NT2/D1 (cell line): ENCODE measurements around the gene CD28.

Experiments
- DNase-seq: peaks from one replicate; pipeline ENCODE4 v3.0.0-alpha.2; 2011; ENCODE audit warnings: low read depth, low spot score
- H3K27me3 ChIP-seq: 2 replicates; pipeline ENCODE4 v1.6.0; 2011; ENCODE audit warnings: mild to moderate bottlenecking; ENCODE audit not compliant: insufficient read length, insufficient read depth
- H3K36me3 ChIP-seq: 2 replicates; pipeline ENCODE4 v1.6.1; 2011; ENCODE audit warnings: mild to moderate bottlenecking, low read length, mixed read lengths; ENCODE audit not compliant: insufficient read depth, insufficient read length
- H3K4me1 ChIP-seq: 2 replicates; pipeline ENCODE4 v1.5.1; 2011; ENCODE audit not compliant: insufficient read depth, insufficient read length
- H3K4me3 ChIP-seq: 2 replicates; pipeline ENCODE4 v1.5.1; 2011; ENCODE audit warnings: low read depth; ENCODE audit not compliant: insufficient read length
- H3K9ac ChIP-seq: 2 replicates; pipeline ENCODE4 v1.6.0; 2011; ENCODE audit warnings: low read depth; ENCODE audit not compliant: insufficient read length
- H3K9me3 ChIP-seq: 2 replicates; pipeline ENCODE4 v1.5.1; 2011; ENCODE audit warnings: mild to moderate bottlenecking, low read length; ENCODE audit not compliant: insufficient read depth
- SUZ12 ChIP-seq: IDR thresholded peaks from 2 replicates; pipeline ENCODE4 v1.6.1; 2011; ENCODE audit not compliant: insufficient read length, insufficient read depth; ENCODE audit errors: extremely low read depth
- YY1 ChIP-seq: IDR thresholded peaks from 2 replicates; pipeline ENCODE4 v1.6.1; 2011; ENCODE audit not compliant: insufficient read length, insufficient read depth
- ZNF274 ChIP-seq: IDR thresholded peaks from 2 replicates; pipeline ENCODE4 v1.6.1; 2011; ENCODE audit warnings: mild to moderate bottlenecking, low read depth, low read length

The CD28 gene

GRCh38 chr2:203687165-203687564, 19.3 kb upstream of the CD28 start:
- no peak for TF ChIP-seq SUZ12
- no peak for TF ChIP-seq YY1
- TF ChIP-seq ZNF274: no peak
- Histone ChIP-seq H3K36me3 (no peaks in the 10 kb centered on the region), H3K4me1 (no peaks in the 10 kb centered on the region), H3K4me3 (no peak overlapping the region), H3K27me3 (no peaks in the 10 kb centered on the region), H3K9ac (no peak overlapping the region), H3K9me3 (no peaks in the 10 kb centered on the region)
- no peak for DNase-seq

DNA sequence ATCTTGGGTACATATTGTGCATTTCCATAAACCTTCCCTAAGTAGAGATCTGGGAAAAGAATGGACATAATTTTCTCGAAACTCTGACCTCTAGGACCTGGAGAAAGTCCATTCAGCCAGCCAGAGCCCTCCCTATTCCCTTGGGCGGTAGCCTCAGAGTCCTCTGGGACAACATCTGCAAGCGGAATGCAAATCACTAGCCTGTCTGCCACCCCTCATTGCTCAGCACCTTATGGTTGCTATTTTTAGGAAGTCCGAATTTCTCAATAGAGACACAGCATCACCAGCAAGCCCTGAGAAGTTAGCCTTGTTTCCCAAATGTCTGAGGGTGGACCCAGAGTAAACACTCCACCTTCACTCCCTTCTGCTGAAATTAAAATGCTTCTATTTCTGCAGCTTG, 17.6 kb upstream of the CD28 start:
- H3K27me3 ChIP-seq: no peaks in the 10 kb centered on the region
- DNase-seq: peak; percentile 3
- TF ChIP-seq SUZ12 (no peak), ZNF274 (no peak), YY1 (no peak)
- H3K4me3 ChIP-seq: no peak overlapping the region
- H3K36me3 ChIP-seq: no peaks in the 10 kb centered on the region
- H3K9me3 ChIP-seq: no peaks in the 10 kb centered on the region
- H3K4me1 ChIP-seq: no peaks in the 10 kb centered on the region
- H3K9ac ChIP-seq: no peak overlapping the region

DNA sequence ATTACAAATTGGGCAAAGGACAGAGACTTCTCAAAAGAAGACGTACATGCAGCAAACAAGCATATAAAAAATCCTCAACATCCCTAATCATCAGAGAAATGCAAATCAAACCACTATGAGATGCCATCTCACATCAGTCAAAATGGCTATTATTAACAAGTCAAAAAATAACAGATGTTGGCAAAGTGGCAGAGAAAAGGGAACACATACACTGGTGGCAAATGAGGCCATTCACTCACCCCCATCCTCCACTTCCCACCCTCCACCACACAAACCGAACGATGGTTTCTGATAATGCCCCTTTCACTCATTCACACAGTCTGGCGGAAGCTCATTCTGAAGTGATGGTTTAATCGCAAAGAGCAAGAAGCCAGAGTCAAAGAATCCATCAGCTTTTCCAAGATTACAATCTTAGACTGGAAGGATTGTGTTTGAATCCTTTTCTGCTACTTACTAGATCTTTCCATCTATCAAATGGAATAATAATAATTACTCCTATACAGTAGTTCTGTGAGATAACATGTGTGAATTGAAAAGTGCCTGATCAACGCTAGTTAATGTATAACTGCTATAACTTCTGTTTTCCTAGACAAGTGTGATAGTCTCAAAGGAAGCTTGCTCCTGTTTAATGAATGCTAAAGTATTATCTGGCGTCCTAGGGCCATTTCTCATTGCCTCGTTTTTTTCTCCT, 16.9 kb upstream of the CD28 start:
- Histone ChIP-seq H3K36me3 (no peaks in the 10 kb centered on the region), H3K4me3 (no peak overlapping the region)

GRCh38 chr2:203690117-203690431, 16.4 kb upstream of the CD28 start:
- no peak overlapping the region for H3K9ac ChIP-seq
- H3K27me3 ChIP-seq: no peaks in the 10 kb centered on the region
- DNase-seq: no peak
- H3K4me1 ChIP-seq: no peaks in the 10 kb centered on the region
- no peak for TF ChIP-seq YY1
- no peak for TF ChIP-seq SUZ12
- TF ChIP-seq ZNF274: no peak
- H3K36me3 ChIP-seq: no peaks in the 10 kb centered on the region
- no peak overlapping the region for H3K4me3 ChIP-seq
- no peaks in the 10 kb centered on the region for H3K9me3 ChIP-seq

More for the DNA sequence above, 16.9 kb upstream of the CD28 start:
- DNase-seq: no peak
- Histone ChIP-seq H3K9me3 (no peaks in the 10 kb centered on the region), H3K4me1 (no peaks in the 10 kb centered on the region), H3K27me3 (no peaks in the 10 kb centered on the region), H3K9ac (no peak overlapping the region)
- TF ChIP-seq ZNF274 (no peak), YY1 (no peak), SUZ12 (no peak)

DNA sequence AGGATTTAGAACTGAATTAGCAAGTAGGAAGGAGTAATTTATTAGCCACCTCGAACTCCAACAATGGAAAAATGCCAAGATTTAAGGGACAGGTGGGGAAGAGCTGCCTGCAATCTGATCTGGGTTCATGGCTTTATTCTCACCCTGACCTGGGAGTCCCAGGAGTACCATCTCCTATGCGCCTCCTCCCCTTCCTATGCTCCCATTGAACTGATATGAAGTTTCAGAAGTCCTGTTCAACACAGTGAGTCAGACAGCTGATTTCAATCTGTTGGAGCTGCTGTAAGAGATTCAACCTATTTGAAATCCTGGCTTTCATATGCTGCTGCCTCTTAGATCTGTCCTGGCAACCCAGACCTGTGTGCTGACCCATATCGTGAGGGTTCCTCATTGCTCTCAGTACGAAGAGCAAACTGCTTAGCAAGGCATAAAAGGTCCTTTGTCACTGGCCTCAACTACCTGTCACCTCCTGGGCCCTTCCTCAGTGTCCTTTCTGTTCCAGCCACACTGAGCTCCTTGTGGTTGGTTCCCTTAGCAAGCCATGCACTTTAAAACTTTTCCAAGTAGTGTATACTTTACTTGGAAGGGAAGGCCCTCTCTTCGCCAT, 15.9 kb upstream of the CD28 start:
- H3K36me3 ChIP-seq: no peaks in the 10 kb centered on the region
- no peak overlapping the region for H3K9ac ChIP-seq
- no peaks in the 10 kb centered on the region for H3K27me3 ChIP-seq
- no peaks in the 10 kb centered on the region for H3K4me1 ChIP-seq
- DNase-seq: no peak
- H3K4me3 ChIP-seq: no peak overlapping the region
- no peaks in the 10 kb centered on the region for H3K9me3 ChIP-seq
- no peak for TF ChIP-seq ZNF274
- TF ChIP-seq SUZ12: no peak
- TF ChIP-seq YY1: no peak

DNA sequence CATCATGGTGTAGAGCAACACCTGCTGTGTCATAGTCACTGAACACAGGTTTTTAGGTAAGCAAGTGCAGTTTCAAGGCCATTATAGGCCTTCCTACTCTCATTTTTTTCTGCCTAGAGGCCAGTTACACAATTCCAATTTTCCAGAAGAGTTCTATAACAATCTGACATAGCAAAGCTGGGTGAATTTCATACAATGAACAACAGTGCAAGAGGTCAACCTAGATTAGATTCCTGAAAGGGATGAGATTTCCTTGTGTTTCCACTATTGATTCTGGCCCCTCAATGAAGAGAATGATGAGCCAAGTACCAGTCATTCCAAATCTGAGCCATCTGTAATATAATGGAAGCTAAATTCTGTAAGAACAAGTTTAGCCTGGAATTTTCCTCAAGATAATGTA, 15.3 kb upstream of the CD28 start:
- TF ChIP-seq YY1: no peak
- no peak for TF ChIP-seq ZNF274
- no peak for TF ChIP-seq SUZ12
- Histone ChIP-seq H3K4me1 (no peaks in the 10 kb centered on the region), H3K9ac (no peak overlapping the region), H3K36me3 (no peaks in the 10 kb centered on the region), H3K4me3 (no peak overlapping the region), H3K27me3 (no peaks in the 10 kb centered on the region), H3K9me3 (no peaks in the 10 kb centered on the region)
- no peak for DNase-seq

- no peaks in the 10 kb centered on the region for H3K9me3 ChIP-seq
- TF ChIP-seq SUZ12 (no peak), YY1 (no peak), ZNF274 (no peak)
- H3K36me3 ChIP-seq: no peaks in the 10 kb centered on the region
- H3K9ac ChIP-seq: no peak overlapping the region
- no peak overlapping the region for H3K4me3 ChIP-seq
- no peak for DNase-seq
- H3K4me1 ChIP-seq: no peaks in the 10 kb centered on the region
- no peaks in the 10 kb centered on the region for H3K27me3 ChIP-seq
Measured at GRCh38 chr2:203692031-203692710, 14.3 kb upstream of the CD28 start.
